T1000 (cell line): ENCODE measurements around the gene ZNF451.
A peak's percentile ranks its signal among the peaks of the same experiment; 100 is the strongest.

Source experiments
- DNase-seq: peaks from one replicate; lab custom pipeline; 2025; ENCODE audit warnings: mixed read lengths; lab: John Stamatoyannopoulos, UW

Gene ZNF451

DNA sequence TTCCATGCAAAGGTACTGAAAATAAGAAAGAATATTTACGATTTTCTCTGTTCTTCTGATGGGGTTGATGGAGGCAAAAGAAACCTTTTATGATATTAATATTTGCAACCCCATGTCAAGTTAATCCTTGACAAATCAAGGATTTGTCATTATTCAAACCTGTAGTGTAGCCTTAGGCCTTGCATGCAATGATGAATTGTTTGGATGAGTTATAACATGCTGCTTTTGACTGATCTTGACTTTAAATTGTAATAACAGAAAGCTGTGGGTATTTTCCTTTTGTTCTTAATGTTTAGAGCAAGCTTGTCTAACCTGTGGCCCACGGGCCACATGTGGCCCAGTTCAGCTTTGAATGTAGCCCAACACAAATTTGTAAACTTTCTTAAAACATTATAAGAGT is 69.1 kb downstream of the ZNF451 start:
- no peak for DNase-seq

DNA sequence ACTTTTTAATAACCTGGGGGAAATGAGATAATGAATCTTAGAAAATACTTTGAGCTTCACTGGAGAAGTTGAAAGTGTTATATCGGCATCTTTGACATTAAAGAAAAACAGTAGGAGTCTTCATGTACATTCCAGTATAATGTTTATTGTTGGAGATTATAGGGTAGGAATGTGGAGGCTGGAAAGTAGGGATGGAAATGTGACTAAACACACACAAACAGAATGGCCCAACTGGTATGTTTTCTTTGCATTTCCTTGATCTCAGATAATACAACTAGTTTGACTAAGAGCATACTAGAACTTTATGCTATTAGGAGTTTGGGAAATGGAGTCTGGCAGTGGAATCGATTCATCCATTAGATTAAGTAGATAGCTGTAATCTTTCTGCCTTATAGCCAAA is 72.0 kb downstream of the ZNF451 start:
- DNase-seq, result no peak

DNA sequence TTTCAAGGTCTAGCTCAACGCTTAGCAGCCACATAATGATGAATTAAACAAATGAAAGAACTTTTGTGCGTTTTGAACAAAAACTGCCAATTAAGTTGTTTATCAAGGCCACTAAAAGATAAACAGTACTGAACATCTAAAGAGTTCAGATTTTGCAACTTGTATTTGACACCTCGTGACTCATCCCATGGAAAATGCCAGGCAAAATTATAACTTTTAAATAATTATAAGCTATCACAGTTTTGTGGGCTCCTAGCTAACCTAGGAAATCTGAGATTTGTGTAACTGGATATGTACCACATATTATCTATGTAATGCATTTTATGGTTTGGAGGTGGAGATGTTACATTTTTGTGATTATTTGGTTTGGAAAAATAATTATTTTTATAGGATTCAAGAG is 72.5 kb downstream of the ZNF451 start:
- no peak for DNase-seq

DNA sequence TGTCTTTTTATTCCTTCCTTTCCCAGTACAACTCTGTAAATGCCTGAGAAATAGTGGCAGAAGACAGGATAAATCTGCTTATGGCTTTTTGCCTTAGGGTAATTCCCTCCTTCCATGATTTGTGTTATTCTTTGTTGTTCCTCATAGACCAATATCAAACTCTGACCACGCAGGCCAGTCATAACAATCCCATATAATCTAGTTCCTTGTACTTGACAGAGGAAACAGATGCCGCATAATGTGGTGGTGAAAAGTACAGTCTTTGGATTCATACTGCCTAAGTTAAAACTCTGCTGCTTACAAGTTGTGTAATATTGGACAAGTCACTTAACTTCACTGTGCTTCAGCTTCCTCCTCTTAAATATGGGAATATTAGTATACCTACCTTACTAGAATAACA is 74.0 kb downstream of the ZNF451 start:
- no peak for DNase-seq

DNA sequence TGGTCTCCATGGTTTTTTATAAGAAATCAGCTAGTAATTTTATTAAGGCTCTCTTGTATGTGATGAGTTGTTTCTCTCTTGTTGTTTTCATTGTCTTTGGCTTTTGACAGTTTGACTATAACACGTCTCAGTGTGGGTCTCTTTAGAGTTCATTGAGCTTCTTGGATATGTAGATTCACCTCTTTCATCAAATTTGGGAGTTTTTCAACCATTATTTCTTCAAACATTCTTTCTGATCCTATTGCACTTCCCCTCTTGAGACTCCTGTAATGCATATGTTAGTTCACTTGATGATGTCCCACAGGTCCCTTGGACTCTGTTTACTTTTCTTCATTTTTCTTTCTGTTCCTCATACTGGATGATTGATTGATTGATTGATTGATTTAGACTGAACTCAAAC is 75.1 kb downstream of the ZNF451 start:
- no peak for DNase-seq

DNA sequence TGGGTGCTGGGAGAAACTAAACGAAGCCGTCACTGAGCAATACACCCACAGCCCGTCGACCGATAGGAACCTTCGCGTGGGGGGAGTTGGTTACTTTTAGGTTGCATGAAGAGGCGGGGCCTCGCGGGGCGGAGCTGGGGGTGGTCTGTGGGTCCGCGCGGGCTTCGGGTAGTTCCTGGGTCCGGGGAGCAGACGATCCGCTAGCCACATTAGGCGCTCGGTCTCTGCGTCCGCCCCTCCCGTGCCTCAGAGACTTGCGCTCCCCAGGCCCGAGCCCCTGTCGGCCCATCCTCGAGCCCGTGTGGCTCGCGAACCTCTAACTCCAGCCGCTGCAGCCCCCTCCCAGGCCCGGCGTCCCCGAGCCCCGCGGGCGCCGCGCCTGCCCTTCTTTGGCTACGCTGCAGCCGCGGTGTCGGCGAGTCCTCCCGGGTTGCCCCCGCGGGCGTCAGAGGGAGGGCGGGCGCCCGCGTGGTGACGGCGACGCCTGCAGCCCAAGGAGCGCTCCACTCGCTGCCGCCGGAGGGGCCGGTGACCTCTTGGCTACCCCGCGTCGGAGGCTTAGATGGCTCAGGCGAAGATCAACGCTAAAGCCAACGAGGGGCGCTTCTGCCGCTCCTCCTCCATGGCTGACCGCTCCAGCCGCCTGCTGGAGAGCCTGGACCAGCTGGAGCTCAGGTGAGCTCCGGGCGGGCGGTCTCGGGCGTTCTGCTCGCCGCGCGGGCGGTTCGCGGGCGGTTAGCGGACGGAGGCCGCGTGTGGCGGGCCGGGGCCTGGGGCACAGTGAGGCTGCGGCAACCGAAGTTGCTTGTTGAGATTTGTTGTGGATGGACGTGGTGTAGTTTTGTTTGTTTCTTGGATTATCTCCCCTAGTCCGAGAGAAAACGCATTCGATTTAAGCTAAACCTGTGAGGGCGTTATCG is 82.4 kb downstream of the ZNF451 start, which contains the start of gene BAG2:
BAG2 (plus strand) TSS at position 191 of the 920 bp plus-strand sequence; CDS start at position 563, 372 bp downstream.
- DNase-seq, result peak; percentile 80

DNA sequence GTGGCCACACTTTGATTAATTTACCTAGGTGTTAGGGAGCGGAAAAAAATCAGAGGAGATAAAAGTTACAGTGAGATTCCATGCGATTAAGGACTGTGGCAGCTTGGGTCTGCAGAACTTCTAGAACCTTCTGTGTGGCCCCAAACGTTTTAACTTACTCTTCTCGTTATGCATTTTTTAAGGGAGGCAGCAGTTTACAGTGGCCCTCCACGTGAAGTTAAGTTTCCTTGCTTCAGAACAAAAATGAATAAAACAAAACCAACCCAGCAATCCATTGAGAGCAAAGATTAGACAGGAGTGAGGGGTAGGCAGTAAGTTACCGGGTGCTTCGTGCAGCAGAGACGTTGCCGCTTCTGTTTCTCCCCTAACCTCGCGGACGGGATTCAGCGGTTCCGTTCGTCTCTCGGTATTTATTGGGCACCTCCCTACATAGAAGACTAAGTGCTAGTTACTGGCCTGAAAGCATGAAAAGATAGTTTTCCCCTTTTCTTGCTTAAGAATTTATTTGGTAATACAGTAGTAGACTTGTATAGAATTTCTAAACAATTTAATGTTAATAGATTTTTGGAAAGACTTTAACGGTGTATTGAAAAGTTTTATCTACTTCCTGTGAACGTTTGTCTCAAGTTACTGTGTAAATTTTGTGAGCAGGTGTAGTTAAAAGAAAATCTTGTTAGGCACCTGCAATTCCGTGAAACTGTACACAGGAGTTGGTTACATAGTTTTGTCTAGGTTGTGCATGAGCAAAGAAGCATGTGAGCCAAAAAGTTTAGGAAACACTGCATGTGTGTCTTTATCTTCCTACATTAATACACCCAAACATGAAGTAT is 83.3 kb downstream of the ZNF451 start:
- DNase-seq, result no peak

DNA sequence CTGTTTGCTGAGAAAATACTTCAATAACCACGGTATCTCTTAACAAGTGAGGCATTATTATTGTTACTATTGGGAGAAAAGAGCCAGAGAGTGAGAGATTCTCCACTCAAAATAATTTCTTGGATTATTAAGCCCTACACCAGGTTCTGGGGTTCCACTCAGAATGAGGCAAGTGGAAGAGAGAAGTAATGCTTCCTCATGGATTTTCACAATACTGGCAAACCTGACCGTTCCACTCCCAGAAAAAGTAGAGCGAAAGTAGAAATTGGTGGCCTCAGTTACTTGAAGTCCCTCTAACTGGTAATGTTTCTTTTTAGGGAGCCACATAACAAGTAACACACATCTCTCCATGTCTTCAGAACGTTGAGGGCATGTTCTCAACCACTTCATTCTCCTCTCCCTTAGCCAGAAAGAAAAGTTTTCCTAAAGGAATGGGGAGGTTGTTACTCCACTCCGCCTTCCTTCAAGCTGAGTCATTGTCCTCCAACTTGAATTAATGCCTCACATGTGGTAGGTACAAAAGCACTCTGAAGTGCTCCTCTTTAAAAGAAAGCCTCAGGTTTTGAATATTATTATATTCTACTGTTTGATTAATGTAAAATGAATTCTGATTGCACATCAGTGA is 84.0 kb downstream of the ZNF451 start:
- no peak for DNase-seq

DNA sequence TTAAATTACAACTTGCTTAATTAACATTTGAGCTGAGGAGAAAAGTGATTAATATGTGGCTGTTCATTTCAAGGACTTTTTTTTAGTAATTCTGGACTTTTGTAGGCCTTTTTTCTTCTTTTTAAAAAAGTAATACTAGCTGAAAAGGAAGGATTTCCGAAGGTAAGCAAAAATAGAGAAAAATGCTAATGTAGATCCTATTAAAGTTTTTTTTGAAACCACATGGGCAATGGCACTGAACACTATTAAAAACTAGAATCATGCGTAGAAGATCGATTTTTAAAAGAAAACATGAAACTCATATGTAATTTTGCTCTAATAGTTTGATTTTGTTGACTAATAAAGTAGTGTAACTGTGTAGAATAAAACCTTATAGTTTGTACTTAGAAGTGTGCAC is 84.5 kb downstream of the ZNF451 start:
- no peak for DNase-seq

DNA sequence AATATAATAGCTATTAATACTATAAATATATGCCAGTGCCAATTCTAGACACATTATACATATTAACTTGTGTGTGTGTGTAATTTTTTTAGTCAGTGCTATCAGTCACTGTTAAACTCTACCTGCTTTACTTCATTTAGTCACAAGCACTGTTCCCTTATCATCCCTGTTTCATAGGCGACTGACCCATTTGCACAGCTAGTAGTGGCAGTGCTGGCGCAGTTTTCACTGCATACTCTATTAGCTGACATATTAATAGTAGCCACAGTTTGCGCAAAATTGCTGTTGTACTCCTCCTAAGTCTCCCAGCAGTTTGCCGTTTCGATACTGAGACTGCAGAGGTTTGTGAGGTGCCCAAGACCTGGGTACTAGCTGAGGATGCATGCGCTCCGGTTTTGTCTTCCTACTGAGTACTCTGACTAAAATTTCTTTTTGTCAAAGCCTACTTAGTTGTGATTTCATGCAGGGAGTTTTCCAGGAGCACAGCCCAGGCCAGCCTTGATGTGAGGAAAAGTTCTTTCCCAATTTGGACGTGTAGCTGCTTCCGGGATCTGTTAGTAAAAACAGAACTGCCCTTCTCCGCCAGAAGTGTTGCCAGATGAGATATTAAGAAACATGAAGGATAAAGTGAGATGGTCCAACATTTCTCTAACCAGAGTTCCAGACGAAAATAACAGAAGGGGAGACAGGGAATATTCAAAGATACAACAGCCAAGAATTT is 87.7 kb downstream of the ZNF451 start:
- DNase-seq, result no peak

DNA sequence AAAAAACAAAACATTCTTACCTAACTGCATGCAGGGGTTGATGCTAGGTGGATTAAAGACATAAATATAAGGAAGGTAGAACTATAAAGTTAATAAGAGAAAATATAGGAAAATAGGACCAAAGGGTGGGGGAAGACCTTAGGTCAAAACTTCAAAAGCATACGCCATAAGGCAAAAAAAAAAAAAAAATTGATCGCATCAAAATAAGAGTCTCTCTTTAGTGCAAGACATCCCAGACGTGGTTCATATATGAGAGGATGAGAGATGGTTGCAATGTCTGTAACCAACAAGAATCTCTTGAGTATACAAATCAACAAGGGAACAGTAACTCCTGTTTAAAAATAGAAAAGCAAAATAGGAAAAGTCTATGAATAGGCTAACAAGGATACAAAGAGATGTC is 90.6 kb downstream of the ZNF451 start:
- no peak for DNase-seq

DNA sequence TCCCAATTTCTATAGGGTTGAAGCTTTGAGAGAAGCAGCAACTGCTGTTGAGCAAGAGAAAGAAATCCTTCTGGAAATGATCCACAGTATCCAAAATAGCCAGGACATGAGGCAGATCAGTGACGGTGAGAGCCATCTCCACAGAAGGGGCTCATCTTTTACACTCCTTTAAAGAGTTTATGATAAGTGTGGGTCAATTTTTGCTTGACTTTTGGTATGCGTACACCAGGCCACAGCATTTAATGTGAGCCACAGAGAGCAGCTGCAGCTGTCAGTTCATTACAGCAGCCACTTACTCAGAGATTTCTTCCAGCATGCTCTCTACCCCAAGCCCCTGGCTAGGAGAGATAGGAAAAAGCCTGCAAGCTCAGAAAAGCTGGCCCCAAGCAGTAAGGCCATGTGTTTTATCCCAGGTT is 92.0 kb downstream of the ZNF451 start:
- no peak for DNase-seq

DNA sequence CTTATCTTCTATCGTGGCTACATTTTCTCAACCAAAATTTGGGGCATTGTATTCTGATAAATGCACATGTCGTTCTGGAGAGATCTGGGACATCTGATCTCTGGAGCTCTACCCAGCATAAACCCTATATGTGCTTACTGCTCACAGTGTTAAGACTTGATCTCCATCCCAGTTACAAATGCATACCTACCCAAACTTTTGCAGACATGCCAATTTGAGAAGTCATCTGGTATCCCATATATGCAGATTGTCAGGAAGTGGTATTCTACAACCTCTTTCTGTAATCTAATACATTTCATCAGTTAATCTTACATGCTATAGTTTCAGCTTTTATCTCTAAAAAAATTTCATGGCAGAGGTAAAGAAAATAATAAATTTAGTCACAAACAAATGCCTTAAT is 93.3 kb downstream of the ZNF451 start:
- no peak for DNase-seq

DNA sequence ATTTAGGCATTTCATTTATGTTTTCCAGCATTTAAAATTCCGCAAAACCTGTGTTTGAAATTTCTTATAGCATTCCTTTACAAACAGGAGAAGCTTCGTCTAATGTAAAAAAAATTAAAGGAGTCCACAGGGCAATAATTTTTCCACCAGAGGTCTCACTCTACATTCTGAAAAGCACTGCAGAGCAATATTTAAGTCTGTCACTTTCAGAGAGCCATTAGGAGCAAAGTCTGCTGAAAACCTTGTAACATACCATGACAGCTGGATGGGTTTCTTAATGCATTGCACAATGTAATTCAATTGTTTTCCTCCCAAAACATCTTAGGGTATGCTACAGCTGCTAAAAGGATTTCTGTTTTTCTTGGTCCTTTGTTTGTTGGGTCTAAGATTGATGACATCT is 100.2 kb downstream of the ZNF451 start:
- no peak for DNase-seq

DNA sequence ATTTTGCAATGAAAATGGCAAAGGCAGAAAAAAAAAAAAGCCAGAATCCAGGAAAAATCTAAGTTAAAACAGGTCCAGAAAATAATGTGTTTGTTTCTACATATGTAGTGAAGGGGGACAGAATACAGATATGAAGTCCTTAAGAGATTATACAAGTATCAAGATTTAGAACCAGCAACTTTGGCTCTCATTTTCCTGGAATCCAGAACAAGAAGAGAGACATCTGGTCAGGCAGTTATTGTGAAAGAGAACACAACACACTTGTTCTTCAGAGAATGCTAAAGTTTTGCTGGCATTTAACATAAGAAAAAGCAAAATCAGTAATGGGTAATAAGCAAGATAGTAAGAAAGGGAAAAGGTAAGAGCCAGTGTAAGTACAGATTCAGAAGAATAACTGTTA is 103.2 kb downstream of the ZNF451 start:
- DNase-seq, result no peak

DNA sequence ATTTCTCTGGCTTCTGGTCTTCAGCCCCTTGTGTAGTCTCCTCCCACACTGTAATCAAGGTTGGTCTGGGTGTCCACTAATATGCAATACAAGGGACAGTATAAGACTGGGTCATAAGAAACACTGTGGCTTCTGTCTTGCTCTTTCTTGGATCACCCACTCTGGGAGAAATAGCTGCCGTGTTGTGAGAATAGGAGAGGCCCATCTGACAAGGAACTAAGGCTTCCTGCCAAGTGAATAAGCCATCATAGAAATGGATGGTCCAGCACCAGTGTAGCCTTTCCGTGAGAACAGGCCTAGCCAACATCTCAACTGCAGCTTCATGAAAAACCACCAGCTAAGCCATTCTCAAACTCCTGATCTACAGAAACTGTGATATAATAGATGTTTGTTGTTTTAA is 105.5 kb downstream of the ZNF451 start:
- DNase-seq, result no peak

DNA sequence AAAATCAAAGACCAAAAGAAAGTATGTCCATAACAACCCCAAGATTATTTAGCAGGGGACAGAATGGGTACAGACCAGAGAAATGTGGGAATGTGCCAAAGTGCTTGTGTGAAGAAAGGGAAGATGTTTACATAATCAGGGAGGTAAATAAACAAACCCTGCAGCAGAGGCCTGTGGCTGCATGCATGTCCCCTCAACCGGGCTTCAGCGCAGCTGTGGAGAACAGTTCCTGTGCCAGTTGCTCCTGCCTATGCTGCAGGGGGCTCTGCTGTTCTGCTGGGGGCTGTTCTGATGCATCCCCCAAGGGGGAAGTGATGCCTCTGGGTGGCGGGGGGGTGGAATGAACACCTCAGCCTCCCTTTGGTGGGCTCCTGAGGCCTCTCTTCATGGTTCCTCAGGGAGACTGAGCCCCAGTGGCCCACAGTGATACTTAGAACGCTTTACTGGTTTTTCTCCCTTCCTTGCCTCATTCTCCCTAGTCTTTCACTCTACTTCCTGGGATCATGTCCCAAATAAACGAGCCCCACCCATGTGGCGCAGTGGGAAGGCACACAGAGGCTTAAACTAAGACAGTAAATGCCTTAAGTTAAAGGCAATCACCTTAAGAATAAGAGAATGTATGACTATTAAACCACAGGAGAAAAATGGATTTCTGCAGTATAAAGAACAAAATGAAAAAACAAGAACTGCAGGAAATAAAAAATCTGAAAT is 109.1 kb downstream of the ZNF451 start:
- DNase-seq, result no peak

DNA sequence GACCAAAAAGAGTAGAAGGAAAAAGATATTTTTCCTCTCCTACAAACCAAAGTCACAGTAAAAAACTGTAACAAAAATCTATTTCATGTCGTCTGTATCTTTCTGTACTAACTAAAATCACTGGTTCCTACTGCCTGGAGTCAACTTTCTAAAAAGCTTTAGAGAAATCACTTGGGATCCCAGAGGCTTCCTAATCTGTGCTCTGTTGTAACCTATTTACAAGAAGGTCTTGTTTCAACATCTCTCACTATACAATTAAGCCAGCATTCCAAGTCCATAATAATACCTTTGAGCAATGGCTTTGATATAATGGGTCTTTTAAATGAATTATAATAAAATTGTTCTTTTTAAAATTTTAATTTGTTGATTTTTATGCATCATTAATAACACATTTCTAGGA is 111.7 kb downstream of the ZNF451 start:
- no peak for DNase-seq

DNA sequence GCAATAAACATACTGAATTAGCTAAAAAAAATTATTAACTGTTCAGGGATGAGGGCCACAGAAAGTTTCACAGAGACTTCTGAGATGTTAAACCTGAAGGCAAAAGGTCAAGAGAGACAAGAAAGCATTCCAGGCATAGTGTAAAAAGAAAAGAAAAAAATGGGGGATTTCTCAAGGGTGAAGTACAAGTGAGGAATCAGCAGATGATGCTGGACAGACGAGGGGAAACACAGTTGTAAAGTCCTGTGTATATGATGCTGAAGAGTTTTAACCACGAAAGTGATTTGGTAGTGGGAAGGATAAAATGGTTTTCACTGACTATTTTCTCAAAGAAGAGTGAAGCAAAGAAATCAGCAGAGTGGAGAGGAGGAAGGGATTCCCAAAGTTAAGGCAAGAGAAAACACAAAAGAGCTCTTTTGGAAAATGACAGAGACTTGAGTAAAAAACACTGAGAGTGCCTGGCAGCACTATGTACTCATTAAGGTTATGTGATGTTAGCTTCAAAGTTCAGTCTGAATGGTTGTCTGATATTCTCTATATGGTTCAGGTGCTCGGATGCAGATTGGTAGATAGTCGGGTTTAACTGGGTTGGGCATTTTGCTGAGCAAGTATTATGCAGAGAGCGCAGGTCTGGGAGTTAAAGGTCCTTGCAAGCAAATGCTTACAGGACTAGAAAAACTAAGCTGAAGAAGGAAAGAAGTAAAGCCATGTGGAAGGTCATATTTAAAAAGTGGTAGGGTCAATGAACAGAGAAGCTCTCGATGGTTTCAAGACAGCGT is 115.8 kb downstream of the ZNF451 start:
- DNase-seq, result no peak

DNA sequence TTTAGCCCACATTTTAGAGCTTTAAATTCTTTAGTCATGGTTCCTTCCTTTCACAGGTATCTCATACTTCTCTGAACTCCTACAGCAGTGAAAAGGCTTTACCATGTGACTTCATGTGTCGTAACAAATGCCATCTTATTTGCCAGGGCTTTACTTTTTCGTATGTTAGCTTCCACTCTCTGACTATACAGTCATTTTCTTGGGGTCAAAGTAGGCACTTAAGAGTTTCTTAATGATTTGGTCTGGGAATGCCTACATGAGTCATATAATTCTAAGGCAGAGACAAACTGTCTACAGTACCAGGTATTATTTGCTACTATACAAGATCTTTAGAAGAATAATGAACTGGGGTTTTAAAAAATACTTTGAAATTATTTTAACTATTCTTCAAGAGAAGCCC is 117.2 kb downstream of the ZNF451 start:
- no peak for DNase-seq
